HG02763 (cell line): ENCODE data around the gene NDUFB8.
"Not testable (repeated sequence)": the region's sequence is repeated elsewhere in the genome, so short reads cannot be mapped to it uniquely, and the experiment has no call there.

ENCODE experiments used
- ATAC-seq: cut with Tn5 transposase; IDR thresholded peaks from one replicate; pipeline ENCODE4 v1.9.1; 2021; ENCODE audit warnings: mild to moderate bottlenecking, moderate library complexity; ENCODE audit not compliant: unreplicated experiment

NDUFB8 gene

GRCh38 chr10:100529475-100530298 is at the start of gene NDUFB8:
Gene NDUFB8, minus strand, starts transcription at chr10:100529871. Its CDS starts 20 bp downstream, at chr10:100529851.
- ATAC-seq, result peak; percentile 74

GRCh38 chr10:100576282-100576635 is 46.6 kb upstream of the NDUFB8 start:
- no peak for ATAC-seq

DNA sequence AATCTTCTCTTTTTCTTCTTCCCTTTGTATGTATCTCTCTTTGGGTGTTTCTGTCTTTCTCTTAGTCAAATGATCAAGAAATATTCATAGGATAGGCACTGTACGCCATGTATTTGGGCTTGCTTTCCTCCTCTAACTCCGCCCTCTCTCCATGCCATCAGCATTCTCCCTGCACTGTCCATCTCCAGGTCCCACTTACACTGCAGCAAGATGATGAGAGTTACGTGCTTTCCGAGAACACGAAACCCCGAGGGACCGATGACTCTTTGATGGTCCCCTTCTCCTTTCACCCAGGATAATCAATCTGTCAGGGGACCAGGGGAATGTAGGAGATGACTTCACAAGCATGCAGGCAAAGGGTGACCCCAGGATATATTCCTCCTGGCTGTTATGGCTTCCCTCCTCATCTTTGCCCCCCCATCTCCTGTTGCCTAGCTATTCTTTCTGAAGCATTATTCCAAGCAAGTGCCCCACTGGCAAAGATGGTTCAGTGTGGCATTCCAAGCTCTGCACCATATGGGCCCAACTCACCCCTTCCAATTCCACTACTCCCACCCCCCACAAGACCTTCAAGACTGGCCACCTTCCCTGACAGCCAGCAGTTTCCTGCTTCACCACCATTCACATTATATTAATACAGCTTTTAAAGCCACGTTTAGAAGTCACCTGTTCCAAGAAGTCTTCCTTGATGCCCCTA is 46.1 kb upstream of the NDUFB8 start:
- ATAC-seq, result no peak

DNA sequence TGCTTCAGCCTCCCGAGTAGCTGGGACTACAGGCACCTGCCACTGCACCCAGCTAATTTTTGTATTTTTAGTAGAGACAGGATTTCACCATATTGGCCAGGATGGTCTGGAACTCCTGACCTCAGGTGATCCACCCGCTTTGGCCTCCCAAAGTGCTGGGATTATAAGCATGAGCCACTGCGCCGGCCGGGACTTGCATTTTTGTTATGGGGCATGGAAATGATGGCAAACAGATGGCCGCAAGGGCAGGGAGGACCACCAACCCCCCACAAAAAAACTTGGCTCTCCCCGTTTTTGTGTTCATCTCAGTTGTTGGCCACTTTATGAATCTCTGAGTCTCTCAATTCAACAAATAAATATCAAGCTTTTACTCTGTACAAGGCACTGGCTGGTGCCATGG is 45.5 kb upstream of the NDUFB8 start:
- ATAC-seq, result not testable (repeated sequence)

DNA sequence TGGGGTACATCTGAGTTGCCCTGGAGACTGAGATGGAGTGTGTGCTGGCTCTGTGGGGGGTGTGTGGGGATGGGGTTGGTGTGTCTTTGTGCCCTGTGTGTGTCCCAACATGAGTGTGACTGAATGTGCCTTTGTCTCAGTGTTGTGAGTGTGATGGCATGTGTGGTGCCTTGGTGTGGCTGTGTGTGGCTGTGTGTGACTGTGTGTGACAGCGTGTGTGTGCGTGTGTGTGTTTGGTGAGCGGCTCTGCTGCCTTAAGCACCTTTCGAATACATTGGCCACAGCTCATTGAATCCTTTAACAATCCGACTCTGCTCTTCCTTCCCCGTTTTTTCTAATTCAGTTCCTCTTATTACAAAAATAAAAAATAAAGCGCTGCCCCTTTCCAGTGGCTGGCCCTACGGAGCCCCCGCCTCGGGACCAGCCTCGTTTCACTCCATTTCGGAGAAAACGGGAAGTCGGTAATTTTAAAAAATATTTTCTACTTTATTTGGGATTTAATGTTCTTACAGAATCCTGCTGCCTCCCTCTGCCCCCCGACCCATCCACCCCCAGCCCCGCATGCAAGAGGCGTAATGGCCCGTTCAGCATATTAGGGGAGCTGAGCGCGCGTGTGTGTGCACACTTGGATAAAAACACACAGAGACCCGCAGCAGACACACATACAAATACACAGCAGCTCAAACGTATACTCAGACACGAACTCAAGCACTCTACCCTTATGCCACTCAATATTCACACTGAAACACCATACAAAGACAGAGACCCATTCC is 41.6 kb upstream of the NDUFB8 start:
- no peak for ATAC-seq

DNA sequence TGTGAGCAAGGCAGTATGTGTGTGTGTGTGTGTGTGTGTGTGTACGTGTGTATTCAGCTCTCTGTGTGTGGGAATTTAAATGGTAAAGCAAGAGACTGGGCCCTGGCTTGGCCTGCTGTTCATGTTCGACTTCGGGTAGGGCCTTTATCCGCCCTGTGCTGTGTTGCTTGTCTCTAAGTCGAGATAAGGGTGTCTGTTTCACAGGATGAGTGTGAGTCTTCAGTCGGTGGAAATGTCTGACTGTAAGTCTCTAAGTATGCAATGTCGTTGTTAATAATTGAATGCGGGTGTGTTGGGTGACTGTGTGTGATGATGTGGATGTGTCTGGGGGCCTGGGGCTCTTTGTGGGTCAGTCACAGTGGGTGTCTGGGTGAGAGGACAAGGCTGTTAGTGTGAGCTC is 40.8 kb upstream of the NDUFB8 start:
- no peak for ATAC-seq

DNA sequence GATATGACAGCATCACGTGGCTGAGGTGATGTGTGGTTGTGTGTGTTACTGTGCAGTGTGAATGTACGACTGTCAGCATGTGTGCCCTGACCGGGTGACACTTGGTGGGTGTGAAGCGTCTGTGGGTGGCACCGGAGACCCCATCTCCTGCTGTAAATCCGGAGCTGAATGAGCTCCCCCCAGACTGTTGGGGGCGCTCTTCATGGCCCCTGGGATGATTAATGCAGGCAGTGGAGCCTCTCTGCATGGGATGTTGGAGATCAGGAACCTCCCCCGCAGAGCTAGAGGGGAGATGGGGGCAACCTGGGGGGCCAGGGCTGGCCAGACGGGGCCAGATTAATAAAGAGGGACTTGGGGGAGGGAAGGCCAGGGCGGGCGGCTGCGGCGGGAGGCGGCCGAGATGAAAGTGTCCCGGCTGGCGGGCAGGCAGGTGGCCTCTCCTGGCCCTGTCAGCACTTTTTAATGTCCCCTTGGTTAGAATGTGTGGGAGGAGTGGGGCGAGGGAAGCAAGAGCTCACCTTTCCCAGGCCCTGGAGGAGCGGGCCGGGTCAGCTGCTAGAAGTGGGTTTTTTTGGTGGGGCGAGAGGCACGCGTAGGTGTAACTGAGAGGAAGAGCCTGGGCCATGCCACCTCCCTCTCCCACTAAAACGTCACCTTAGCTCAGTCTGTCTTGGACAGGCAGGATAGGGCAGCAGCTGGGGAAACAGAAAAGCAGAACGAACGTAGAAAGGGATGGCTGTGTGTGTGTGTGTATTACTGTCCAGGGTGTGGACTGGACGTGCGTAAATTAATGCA is 40.2 kb upstream of the NDUFB8 start:
- no peak for ATAC-seq

DNA sequence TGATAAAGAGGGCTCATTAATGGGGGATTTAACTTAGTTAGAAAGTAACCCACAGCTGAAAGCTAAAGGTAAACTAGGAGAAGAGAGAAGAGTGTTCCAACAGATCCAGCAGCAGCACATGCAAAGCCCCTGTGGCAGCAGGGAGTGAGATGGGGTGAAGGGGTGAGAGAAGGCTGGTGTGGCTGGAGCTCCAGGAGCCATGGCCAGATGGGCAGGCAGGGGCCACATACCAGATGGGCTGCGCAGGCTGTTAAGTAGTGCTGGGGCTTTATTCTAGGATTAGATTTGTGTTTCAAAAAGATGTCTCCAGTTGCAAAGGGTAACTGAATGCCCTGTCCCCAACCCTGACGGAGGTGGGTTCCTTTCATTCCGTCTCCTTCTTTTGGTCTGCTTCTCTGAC is 39.2 kb upstream of the NDUFB8 start:
- ATAC-seq, result no peak

GRCh38 chr10:100567826-100568225 is 38.2 kb upstream of the NDUFB8 start:
- no peak for ATAC-seq

DNA sequence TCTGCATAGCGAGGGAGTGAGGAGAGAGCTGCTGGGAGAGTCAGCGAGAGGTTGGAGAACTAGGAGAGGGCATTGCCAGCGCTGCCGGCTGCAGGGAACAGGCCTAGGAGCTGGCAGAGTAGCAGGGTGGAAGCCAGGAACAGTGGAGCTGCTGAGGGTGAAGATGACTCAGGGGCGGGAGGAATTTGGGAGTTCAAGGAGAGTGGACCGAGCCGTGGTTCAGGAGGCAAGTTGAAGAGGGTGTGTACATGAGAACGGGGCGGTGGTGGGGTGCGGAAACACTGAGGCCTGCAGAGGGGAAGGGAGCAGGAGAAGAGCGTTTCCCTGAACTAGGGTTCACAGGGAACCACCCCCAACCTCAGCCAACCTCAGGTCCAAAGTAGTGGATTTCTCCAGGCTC is 37.6 kb upstream of the NDUFB8 start:
- ATAC-seq, result no peak

DNA sequence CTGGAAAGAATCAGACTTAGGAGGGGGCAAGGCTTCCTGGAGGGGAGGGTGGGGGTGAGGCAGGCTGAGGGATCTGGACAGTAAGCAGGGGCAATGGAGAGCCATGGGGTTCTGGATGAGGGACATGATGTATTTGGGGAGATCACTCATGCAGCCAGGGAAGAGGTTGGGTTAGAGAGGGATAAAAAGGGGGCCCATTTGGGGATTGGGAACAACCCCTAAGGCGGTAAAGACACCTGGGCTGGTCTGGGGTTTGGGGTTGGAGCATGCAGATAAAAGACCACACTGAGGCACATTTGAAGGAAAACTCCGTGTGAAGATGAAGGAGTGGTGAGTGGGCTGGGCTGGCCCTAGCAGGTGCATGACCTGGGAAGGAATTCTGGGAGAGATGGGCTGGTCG is 36.9 kb upstream of the NDUFB8 start:
- no peak for ATAC-seq

DNA sequence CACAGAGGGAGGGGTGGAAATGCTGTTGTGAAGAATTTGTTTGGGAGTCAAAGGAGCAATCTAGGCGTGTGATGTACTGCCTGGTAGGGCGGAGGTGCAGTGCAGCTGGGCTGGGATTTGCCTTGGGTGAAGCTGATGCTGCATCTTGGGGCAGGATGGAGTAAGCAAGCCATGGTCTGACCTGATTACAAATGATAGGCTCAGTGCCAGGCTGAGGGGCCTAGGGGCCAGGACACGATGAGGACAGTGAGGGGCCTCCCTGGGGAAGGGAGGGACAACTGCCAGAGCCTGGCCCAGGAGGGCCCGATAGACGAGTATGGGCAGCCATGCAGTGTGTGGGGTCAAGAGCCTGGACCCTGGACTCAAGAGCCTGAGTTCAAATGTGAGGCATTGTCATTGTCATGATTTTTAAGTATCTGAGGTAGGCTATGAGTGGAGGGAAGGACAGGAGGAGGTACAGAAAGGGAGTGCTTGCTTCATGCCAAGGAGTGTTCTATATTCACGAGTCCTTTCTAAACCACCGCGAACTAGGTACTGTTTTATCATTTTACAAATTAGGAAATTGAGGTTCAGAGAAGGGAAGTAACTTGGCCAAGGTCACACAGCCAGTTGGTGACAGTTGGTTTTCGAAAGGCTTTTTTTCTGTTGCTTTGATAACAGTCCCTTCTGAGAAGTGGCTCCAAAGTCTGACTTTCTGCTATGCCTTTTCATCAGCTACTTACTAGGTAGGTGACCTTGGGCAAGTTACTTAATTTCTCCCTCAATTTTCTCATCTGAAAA is 35.7 kb upstream of the NDUFB8 start:
- no peak for ATAC-seq

DNA sequence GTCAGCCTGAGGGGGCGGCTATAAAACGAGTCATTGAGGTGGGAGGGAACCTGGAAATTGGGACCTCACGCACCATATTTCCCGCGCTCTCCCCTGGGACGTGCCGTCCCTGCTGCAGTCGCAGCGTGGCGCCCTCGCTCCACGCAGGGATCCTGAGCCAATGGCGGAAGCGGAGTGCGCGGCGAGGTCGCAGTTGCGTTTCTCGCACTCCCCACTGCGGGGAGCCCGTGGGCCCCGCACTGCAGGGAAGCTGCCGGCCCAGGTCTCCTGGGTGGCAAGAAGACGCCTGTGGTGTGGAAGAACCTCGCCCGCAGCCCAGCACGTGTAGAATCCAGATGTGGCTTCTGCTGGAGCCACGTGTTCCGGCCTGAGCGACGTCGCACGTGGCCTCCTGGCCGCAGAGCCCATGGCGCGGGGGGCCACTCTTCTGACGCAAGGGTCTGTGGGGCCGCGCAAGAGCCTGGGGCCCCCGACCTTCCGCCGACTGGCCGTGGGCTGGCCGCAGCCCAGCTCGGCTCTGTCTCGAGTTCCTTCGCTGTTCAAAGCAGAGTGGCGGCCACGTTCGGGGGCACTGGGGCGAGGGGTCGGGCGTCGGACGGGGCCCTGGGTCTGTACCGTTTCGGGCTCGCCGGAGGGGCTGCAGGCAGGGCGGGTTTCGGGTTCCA is 32.5 kb upstream of the NDUFB8 start:
- peak; percentile 54 for ATAC-seq

- no peak for ATAC-seq
Observed at GRCh38 chr10:100561005-100561404, 31.3 kb upstream of the NDUFB8 start.

DNA sequence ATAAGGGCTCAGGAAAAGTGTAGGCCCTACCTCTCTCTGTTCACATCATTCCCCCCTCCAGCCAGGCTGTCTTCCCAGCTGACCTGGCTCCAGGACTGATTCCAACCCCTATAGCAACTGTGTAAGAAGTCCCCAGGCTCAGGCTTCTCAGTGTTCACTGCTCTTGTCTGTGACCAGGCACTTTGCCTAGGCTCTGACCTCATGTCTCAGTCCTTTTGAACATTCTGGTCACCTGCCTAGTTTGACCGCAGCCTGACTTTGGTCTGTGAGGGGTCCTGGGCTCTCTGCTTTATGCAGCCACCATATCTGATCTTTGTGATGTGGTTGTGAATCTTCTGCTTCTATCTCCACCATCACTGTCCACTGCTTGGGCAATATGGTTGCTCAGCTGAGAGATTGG is 30.6 kb upstream of the NDUFB8 start:
- no peak for ATAC-seq

DNA sequence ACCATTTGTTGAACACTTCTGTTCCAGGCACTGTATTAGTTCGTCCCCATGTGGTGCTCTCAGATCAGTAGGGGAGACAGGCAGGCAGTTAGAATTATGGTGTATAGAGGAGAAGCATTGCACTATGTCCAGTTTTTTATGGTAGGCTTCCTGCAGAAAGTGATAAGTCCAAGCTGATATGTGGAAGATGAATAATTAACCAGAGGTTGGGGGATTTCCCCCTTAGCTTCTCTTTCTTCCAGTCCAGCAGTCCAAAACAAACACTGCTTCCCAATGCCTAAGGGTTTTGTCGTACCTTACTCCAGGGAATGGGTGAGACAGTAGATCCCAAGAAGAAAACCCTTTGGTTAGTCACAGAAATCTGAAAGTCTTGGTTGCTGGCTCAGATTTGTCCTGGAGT is 25.2 kb upstream of the NDUFB8 start:
- no peak for ATAC-seq

DNA sequence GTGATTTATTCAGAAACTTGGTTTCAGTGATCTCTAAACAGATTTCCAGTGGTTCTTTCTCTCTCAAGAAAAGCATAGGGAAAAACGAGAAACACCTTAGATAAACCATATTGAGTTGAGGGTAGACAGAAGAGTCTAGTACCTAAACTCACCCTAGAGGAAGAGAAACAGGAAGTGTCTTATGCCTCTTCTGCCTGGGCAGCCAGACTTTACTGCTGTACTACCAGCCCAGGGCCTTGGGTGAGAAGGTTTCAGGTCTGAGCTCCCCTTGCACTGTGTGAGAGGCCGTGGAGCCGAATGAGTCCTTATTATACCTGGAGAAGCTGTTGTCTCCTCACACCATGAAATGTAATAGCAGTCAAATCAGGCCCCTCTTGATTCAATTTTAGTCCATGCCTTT is 24.3 kb upstream of the NDUFB8 start:
- ATAC-seq, result no peak

DNA sequence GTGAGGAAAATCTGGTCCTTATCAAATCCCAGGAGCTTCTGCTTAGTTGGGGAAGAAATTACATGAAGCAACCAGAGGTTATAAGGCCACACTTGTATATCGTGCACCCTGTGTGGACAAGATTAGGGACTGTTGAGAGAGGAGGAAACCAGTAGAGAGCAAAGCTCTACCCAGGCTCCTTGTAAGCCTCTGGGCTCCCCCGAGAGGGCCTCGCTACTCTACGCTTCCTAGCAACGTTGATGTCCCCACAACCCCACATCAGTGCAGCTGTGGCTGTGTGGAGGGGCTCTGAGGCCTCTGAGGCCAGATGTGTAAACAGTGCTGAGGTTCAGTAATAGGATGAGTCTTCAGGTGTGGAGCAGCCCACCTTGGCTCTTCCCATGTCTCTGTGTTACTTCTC is 22.1 kb upstream of the NDUFB8 start:
- ATAC-seq, result no peak

GRCh38 chr10:100551196-100551595 is 21.5 kb upstream of the NDUFB8 start:
- no peak for ATAC-seq

DNA sequence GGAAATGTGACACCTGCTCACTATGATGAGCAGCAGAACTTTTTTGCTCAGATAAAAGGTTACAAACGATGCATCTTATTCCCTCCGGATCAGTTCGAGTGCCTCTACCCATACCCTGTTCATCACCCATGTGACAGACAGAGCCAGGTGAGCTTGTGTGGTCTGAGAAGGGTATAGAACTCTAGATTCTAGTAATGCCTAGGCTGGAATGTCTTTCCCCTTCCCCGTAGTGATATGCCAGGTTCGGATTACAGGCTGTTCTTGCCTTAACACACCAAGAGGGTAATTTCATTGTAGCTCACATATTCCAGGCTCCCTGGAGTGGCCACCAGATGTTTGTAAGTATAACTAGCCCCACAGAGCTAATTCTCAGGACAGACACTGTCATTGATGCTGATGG is 15.3 kb upstream of the NDUFB8 start:
- ATAC-seq, result no peak
